Panc1 (cell line): Measurements from ENCODE around the gene CCDC85C.

Source experiments
- CTCF ChIP-seq: fragments of 450-650 bp; IDR thresholded peaks from 2 replicates; pipeline ENCODE4 v1.5.1; 2017; ENCODE audit warnings: mild to moderate bottlenecking
- POLR2AphosphoS5 ChIP-seq: IDR thresholded peaks from 2 replicates; pipeline ENCODE4 v1.6.1; 2012; ENCODE audit warnings: mild to moderate bottlenecking, low read depth, low read length, moderate library complexity
- REST ChIP-seq, 2 experiments: IDR thresholded peaks; 2 replicates each; pipeline ENCODE4 v1.6.1; 2011 to 2012; ENCODE audit warnings: low read depth in 2 of 2, control low read depth in 1 of 2, low read length in 1 of 2, mild to moderate bottlenecking in 1 of 2, moderate library complexity in 1 of 2; ENCODE audit not compliant: insufficient read depth in 1 of 2
- SIN3A ChIP-seq: IDR thresholded peaks from 2 replicates; pipeline ENCODE4 v1.6.1; 2012; ENCODE audit warnings: low read depth, mild to moderate bottlenecking, low read length, moderate library complexity, borderline replicate concordance; ENCODE audit not compliant: insufficient read depth
- TCF7L2 ChIP-seq: IDR thresholded peaks from 2 replicates; pipeline ENCODE4 v1.6.1; 2011; ENCODE audit warnings: mild to moderate bottlenecking, low read depth, low read length, inconsistent platforms

- TF ChIP-seq CTCF: no peak
- no peak for TF ChIP-seq SIN3A
- no peak for TF ChIP-seq REST (IDR thresholded peaks at IDR 0.05; ENCODE audit: insufficient read depth in 1 of 2, low read depth in 2 of 2, low read length in 1 of 2)
- TF ChIP-seq POLR2AphosphoS5: no peak
- no peak for TF ChIP-seq TCF7L2
Observed at GRCh38 chr14:99463974-99464373, 140.0 kb downstream of the CCDC85C start.
